ENCODE data around the gene PHC2. TPM values are rescaled to one million over a fixed set of nuclear protein-coding genes. Genes with fewer than 3 reads are reported as not detected.
A peak's percentile ranks its signal among the peaks of the same experiment; 100 is the strongest.

Gene PHC2
- total RNA-seq, 1 donor from 2014 or later, result 287 TPM

GRCh38 chr1:33455539-33456501 lies 24.9 kb upstream of the PHC2 start:
- Mint-ChIP-seq H3K27ac (ENCODE audit: unreplicated experiment) (peak overlapping the region; percentile 3), H3K4me3 (ENCODE audit: unreplicated experiment) (no peak overlapping the region), H3K9me3 (ENCODE audit: unreplicated experiment) (peaks cover 11% of the 10 kb centered on the region), H3K27me3 (ENCODE audit: unreplicated experiment) (peaks cover 8% of the 10 kb centered on the region), H3K4me1 (ENCODE audit: low read depth, unreplicated experiment) (peaks cover 14% of the 10 kb centered on the region), H3K36me3 (ENCODE audit: unreplicated experiment) (no peaks in the 10 kb centered on the region)
- TF ChIP-seq, protein P1, sequence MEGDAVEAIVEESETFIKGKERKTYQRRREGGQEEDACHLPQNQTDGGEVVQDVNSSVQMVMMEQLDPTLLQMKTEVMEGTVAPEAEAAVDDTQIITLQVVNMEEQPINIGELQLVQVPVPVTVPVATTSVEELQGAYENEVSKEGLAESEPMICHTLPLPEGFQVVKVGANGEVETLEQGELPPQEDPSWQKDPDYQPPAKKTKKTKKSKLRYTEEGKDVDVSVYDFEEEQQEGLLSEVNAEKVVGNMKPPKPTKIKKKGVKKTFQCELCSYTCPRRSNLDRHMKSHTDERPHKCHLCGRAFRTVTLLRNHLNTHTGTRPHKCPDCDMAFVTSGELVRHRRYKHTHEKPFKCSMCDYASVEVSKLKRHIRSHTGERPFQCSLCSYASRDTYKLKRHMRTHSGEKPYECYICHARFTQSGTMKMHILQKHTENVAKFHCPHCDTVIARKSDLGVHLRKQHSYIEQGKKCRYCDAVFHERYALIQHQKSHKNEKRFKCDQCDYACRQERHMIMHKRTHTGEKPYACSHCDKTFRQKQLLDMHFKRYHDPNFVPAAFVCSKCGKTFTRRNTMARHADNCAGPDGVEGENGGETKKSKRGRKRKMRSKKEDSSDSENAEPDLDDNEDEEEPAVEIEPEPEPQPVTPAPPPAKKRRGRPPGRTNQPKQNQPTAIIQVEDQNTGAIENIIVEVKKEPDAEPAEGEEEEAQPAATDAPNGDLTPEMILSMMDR (IDR thresholded peaks at IDR 0.05; ENCODE audit: partially characterized antibody, unreplicated experiment), result peak; percentile 29
- peak; percentile 59 for DNase-seq

- Mint-ChIP-seq H3K4me1 (ENCODE audit: low read depth, unreplicated experiment) (peaks cover 14% of the 10 kb centered on the region), H3K36me3 (ENCODE audit: unreplicated experiment) (no peaks in the 10 kb centered on the region), H3K27me3 (ENCODE audit: unreplicated experiment) (peaks cover 8% of the 10 kb centered on the region), H3K4me3 (ENCODE audit: unreplicated experiment) (no peak overlapping the region), H3K9me3 (ENCODE audit: unreplicated experiment) (peaks cover 11% of the 10 kb centered on the region), H3K27ac (ENCODE audit: unreplicated experiment) (peak overlapping the region; percentile 69)
- DNase-seq, result peak; percentile 32
- TF ChIP-seq, protein P1 (IDR thresholded peaks at IDR 0.05; ENCODE audit: partially characterized antibody, unreplicated experiment), result no peak
These were observed 23.9 kb upstream of the PHC2 start for GRCh38 chr1:33454646-33455282.

DNA sequence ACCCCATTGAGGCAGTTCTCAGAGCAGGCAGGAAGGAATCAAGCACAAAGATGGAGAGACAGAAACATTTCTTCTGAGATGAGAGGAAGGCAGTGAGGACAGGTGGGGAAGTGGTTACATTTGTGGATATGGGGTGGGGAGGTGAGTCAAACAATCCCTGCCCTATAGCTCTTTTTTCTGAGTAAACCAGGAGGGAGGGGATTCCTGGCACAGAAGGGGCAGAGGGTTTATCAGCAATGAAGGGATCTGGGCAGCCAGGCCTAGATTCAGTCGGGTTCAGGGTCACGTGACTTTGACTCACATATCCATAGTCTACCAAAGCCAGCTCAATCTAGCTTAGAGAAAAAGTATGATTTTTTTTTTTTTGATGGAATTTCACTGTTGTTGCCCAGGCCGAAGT lies 15.7 kb upstream of the PHC2 start:
- peaks cover 6% of the 10 kb centered on the region for H3K9me3 Mint-ChIP-seq (ENCODE audit: unreplicated experiment)
- TF ChIP-seq, protein P1 (IDR thresholded peaks at IDR 0.05; ENCODE audit: partially characterized antibody, unreplicated experiment), result no peak
- no peak for DNase-seq
- H3K27ac Mint-ChIP-seq (ENCODE audit: unreplicated experiment), result no peak overlapping the region
- peaks cover 7% of the 10 kb centered on the region for H3K4me1 Mint-ChIP-seq (ENCODE audit: low read depth, unreplicated experiment)
- no peaks in the 10 kb centered on the region for H3K36me3 Mint-ChIP-seq (ENCODE audit: unreplicated experiment)
- no peaks in the 10 kb centered on the region for H3K27me3 Mint-ChIP-seq (ENCODE audit: unreplicated experiment)
- H3K4me3 Mint-ChIP-seq (ENCODE audit: unreplicated experiment), result no peak overlapping the region

DNA sequence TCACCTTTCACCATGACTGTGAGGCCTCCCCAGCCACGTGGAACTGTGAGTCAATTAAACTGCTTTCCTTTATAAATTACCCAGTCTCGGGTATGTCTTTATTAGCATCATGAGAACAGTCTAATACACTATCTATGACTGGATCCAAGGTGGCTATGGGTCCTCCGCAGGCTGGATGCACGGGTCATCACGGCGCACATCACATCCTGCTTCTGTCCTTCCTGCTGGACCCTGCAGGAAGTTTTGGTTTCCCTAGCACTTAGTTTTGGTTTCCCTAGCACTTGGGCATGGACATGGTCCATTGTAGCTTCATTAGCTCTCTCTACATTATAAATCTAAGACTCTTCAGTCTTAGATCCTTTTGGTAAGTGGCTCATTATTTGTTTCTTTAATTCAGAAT lies 14.2 kb upstream of the PHC2 start:
- no peaks in the 10 kb centered on the region for H3K36me3 Mint-ChIP-seq (ENCODE audit: unreplicated experiment)
- no peak overlapping the region for H3K4me3 Mint-ChIP-seq (ENCODE audit: unreplicated experiment)
- H3K27ac Mint-ChIP-seq (ENCODE audit: unreplicated experiment), result no peak overlapping the region
- H3K27me3 Mint-ChIP-seq (ENCODE audit: unreplicated experiment), result peaks cover 2% of the 10 kb centered on the region
- H3K9me3 Mint-ChIP-seq (ENCODE audit: unreplicated experiment), result peaks cover 9% of the 10 kb centered on the region
- peaks cover 7% of the 10 kb centered on the region for H3K4me1 Mint-ChIP-seq (ENCODE audit: low read depth, unreplicated experiment)
- DNase-seq, result no peak
- TF ChIP-seq, protein P1 (IDR thresholded peaks at IDR 0.05; ENCODE audit: partially characterized antibody, unreplicated experiment), result no peak

All from glutamatergic neuron (in vitro differentiated cells).